HL-60/S4 treated with phorbol 12-myristate 13-acetate at 8.2 ng/mL for 4 days and 3 days (cell line): ENCODE measurements around the gene JOSD2.

Experiments
- in situ Hi-C: fragments of 300-500 bp; cut with MboI; formaldehyde crosslinking; loops from 2 replicates; pipeline ENCODE4 v1.15.0; 2022; ENCODE audit warnings: low sequenced_read_pairs

The JOSD2 gene

DNA sequence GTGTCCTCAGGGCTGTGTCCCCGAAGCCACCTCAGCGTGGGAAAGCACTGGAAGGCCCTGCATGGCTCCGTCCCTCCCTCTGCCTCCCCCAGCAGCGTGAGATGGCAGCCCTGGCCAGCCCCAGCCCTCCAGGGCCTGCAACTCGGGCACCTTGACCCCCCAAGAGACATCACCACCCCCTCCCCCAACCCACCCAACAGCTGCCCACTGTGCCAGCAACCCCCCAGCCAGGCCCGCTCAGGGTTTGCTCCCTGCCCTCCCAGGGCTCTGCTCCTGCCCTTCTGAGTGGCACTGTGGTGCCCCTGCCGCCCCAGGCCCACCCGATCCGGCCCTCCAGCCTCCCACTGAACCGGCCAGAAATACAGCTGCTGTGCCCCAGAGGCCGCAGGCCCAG is 4.2 kb upstream of the JOSD2 start:
- in situ Hi-C loops: no loop called here

GRCh38 chr19:50514346-50515167 is 3.6 kb upstream of the JOSD2 start:
- in situ Hi-C loops: no loop called here

DNA sequence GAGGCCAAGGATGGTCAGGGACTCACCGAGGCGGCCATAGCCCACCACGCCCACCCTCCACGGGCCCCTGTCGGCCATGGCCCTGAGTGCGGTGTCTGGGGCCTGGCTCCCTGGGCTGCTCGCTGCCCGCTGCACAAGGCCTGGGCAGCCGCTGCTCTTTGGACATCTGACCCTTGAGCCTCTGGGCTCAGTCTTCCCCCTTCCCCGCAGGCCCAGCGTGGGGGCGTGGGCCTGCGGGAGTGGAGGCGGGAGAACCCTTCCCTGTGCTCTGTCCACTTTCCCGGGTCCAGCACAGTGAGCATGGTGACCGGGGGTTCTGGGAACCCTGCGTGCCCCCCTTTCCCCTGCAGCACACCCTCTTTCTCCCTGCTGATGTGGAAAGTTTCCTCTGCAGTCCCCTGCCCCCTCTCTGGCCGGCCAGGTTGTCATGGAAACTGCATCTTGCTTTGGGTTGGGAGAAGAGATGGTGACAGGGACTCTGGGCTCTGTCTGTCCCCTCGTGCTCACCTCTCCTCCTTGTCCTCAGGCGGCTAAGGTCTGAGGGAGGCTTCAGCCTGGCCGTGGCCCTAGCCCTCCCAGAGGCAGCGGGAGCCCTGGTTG is 2.9 kb upstream of the JOSD2 start, which contains the start of gene ASPDH:
Gene ASPDH (minus strand): TSS at position 168 of the 600 bp plus-strand sequence. CDS start 90 bp downstream, at position 78.
- in situ Hi-C loops: no loop called here

- in situ Hi-C loops: no loop called here
Observed at GRCh38 chr19:50512999-50513745, 2.2 kb upstream of the JOSD2 start.

DNA sequence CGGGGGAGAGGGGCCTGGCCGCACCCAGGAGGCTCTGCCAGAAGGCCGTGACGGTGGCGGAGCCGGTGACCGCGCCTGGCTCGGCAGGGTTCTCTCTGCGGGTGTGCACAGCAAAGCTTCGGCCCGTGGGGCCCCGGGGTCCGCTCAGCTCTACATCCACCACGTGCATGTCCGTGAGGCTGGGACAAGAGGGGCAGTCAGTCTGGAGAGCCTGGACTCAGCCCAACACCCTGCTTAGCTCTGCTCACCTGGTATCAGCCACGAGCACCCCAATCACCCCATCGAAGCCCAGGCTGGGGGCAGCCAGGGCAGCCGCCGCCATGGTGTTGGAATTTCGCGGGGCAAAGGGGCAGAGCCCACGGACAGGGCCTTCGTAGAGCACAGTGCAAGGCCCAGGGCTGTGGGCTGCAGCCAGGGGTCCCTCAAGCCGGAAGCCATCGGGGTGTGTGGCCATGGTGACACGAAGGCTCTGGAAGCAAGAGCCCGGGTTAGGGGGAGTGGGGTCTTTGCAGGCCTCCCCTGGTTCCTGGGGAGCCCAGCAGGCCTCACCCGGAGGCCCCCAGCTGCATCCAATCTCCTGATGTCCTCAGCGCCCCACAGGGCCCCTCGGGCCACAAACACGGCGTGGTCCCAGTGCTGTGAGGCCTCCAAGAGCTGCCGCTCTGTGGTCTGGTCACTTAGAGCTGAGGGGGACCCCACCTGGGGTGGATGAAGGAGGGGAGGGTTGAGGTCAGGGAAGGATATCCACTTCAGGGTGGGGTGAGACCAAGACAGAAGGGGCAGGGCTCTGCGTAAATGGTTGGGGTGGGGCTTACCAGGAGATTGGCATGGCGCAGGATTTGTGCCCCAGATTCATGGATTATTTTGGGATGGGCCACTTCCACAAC is 1.4 kb upstream of the JOSD2 start:
- in situ Hi-C loops: no loop called here

DNA sequence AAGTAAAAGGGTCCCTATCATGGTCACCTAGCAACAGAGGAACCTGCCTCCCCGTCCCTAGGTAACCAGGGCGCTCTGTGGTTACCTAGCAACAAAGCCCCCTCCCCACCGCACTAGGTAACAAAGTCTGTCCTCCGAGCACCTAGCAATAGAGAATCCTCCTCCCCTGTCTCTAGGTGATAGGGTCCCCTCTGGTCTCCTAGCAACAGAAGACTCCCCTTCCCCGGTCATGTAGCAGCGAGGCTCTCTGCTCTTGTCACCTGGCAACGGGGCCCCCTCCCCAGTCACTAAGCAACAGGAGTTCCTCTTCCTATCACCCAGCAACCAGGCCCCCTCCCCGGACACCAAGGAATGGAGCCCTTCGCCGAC is 307 bp downstream of the JOSD2 start:
- in situ Hi-C loops: no loop called here

- in situ Hi-C loops: no loop called here
Observed at GRCh38 chr19:50510121-50510670, 795 bp downstream of the JOSD2 start.

DNA sequence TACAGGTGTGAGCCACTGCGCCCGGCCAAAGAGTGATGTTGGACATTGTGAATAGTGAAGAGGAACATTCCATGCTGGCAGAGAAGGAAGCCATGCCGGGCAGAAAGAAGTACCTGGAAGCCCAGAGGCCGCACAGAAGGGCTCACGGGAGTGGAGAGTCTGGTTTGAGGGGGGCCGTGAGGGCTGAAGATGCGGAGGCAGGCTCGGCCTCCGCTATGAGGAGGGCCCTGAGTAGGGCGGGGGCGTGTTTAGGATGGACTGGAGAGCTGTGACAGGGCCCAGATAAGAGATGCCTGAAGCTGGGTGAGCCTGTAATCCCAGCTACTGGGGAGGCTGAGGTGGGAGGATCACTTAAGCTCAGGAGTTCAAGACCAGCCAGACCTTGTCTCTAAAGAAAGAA is 1.6 kb downstream of the JOSD2 start:
- in situ Hi-C loops: no loop called here

DNA sequence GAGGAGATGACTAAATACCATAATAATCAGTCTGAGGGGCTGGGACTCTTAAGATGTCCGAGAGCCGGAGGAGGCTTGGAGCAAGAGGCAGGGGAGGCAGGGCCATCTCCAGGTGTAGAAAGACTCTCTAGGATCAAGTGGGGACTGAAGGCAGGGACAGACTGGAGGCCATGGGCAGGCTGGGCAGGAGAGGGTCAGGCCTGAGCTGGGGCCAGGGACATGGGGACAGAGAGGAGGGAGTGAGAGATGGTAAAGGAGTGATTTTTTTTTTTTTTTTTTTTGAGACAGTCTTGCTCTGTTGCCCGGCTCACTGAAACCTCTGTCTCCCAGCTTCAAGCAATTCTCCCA is 2.2 kb downstream of the JOSD2 start:
- in situ Hi-C loops: no loop called here

GRCh38 chr19:50507376-50507775 is 3.6 kb downstream of the JOSD2 start:
- in situ Hi-C loops: no loop called here

DNA sequence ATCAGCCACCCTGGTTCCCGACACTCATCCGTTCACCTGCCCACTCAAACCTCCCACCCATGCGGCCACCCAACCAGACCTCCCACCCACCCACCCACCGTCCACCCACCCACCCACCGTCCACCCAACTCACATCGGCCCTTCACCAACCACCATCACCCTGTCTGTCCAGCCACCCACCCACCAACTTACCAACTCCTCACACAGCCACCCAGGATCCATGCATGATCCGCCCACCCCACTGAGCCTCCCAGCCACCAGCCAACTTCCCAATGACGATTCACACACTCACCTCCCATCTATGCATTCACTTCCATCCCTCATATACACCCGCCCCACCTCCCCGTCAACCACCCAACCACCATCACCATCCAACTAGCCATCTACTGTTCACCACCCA is 4.3 kb downstream of the JOSD2 start:
- in situ Hi-C loops: no loop called here

- in situ Hi-C loops: no loop called here
Observed at GRCh38 chr19:50505856-50506611, 5.0 kb downstream of the JOSD2 start.

GRCh38 chr19:50501568-50502475 is 9.2 kb downstream of the JOSD2 start:
- in situ Hi-C loops: no loop called here

DNA sequence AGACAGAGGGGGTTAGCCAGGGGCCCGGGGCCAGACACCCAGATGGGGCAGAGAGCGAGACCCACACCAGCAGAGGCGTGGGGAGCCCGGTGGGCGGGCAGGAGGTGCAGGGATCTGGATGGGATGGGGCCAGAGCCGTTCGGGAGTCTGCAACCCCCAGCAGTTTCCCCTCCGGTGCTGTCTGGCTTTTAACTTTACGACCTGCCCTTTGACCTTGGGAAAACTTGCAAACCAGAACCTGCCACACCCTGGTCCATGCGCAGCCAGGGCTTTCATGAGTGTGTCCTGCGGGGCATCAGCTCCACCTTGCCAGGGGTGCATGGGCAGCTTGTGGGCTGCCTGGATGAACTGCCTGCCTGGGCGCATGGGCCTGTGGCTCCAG is 9.8 kb downstream of the JOSD2 start:
- in situ Hi-C loops: no loop called here

DNA sequence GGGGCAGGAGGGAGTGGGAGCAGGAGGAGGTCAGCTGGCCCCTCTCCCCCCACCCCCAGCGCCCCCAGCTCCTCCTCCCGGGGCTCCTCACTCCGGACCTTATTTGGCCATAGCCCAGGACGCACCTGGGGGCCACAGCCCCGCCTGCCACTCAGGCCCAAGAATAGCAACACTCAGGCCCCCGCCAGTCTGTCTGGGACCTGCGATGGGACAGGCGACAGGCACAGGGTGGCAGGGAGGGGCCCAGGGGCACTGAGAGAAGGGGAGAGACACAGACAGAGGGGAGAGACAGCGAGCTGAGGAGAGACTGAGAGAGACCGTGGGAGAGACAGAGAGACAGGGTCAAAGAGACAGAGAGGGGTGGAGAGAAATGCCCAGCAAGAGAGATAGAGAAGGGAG is 10.2 kb downstream of the JOSD2 start:
- in situ Hi-C loops: no loop called here

- in situ Hi-C loops: no loop called here
Observed at GRCh38 chr19:50500060-50500752, 10.8 kb downstream of the JOSD2 start.

DNA sequence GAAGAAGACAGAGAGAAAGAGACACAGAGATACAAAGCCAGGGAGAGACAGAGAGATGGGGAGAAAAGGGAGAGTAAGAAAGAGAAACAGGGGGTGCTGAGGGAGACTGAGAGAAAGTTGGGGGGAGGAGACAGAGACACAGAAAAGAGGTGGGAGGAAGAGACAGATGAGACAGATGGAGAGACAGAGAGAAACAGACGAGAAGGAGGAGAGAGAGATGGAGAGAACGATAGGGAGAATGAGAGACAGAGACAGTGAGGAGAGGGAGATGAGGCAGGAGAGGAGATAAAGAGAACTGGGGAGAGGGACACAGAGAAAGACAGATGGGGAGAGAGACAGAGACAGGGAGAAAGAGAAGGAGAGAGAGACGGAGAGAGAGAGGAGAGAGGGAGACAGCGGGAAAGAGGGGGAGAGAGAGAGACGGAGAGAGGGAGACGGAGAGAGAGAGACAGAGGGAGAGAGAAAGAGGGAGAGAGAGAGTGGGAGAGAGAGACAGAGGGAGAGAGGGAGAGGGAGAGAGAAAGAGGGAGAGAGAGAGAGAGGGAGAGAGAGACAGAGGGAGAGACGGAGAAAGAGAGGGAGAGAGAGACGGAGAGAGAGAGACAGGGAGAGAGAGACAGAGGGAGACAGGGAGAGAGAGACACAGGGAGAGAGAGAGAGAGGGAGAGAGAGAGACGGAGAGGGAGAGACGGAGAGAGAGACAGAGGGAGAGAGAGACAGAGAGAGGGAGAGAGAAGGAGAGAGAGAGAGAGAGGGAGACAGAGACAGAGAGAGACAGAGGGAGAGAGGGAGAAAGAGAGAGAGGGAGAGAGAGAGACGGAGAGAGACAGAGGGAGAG is 12.6 kb downstream of the JOSD2 start:
- in situ Hi-C loops: no loop called here

DNA sequence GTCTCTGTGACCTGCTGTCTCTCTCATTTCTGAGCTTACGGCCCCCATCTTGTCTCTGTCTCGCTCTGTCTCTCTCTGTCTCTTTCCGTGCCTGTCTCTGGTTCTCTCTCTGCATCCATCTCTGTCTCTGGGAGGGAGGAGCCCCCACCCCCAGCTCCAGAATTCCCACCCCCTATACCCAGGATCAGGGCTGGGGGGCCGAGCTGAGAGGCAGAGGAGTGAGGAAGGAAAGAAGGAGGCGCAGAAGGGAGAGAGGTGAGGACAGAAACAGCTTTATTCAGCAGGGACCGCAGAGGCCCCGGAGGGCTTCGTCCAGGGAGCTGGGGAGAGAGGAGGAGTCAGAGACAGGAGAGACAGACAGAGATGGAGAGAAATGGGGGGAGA is 14.0 kb downstream of the JOSD2 start:
- in situ Hi-C loops: no loop called here
